Keratinocyte (primary cell): ENCODE measurements around the gene MGLL. TPM values are rescaled to one million over a fixed set of nuclear protein-coding genes. Genes with fewer than 3 reads are reported as not detected.

Source experiments
- DNase-seq: peaks from one replicate; pipeline ENCODE4 v3.0.0-alpha.2; 2011; ENCODE audit warnings: low read depth, missing footprints, low spot score
- FAIRE-seq: peaks from 2 replicates; lab custom pipeline; 2011; peaks lifted over from hg19 to GRCh38; lab: Jason Lieb, UNC
- H2AFZ ChIP-seq: 2 replicates; pipeline ENCODE4 v1.6.0; 2012; ENCODE audit warnings: low read length, control low read depth, inconsistent platforms; ENCODE audit not compliant: control insufficient read depth
- H3K27ac ChIP-seq: 2 replicates; pipeline ENCODE4 v1.5.1; 2011; ENCODE audit warnings: low read length; ENCODE audit not compliant: control insufficient read depth, insufficient read depth
- H3K27me3 ChIP-seq: 3 replicates; pipeline ENCODE4 v1.6.0; 2011; ENCODE audit warnings: low read length; ENCODE audit not compliant: control insufficient read depth, insufficient read depth; ENCODE audit errors: extremely low read depth
- H3K36me3 ChIP-seq, 2 experiments: 2 replicates in 1 of 2; 3 replicates in 1 of 2; pipeline ENCODE4 v1.5.1; 2011; ENCODE audit warnings: low read length in 2 of 2, mild to moderate bottlenecking in 1 of 2; ENCODE audit not compliant: control insufficient read depth in 2 of 2, insufficient read depth in 2 of 2; ENCODE audit errors: extremely low read depth in 1 of 2
- H3K4me1 ChIP-seq: 3 replicates; pipeline ENCODE4 v1.5.1; 2011; ENCODE audit warnings: low read length; ENCODE audit not compliant: control insufficient read depth, insufficient read depth; ENCODE audit errors: extremely low read depth
- H3K4me2 ChIP-seq: 3 replicates; pipeline ENCODE4 v1.6.0; 2011; ENCODE audit warnings: low read depth, low read length; ENCODE audit not compliant: control insufficient read depth, insufficient read depth; ENCODE audit errors: extremely low read depth
- H3K4me3 ChIP-seq, 3 experiments: fragments of 200-600 bp in 1 of 3; sonication (generic) in 1 of 3; 2 replicates in 2 of 3; 3 replicates in 1 of 3; pipeline ENCODE4 v1.5.1; 2011 to 2016; ENCODE audit warnings: low read length in 3 of 3, mild to moderate bottlenecking in 3 of 3, control low read depth in 2 of 3, inconsistent platforms in 1 of 3, low read depth in 1 of 3, mixed read lengths in 1 of 3, mixed run types in 1 of 3, moderate library complexity in 1 of 3; ENCODE audit not compliant: control insufficient read depth in 2 of 3, insufficient read depth in 2 of 3; ENCODE audit errors: extremely low read depth in 1 of 3
- H3K79me2 ChIP-seq: 2 replicates; pipeline ENCODE4 v1.6.0; 2012; ENCODE audit warnings: low read length; ENCODE audit not compliant: control insufficient read depth, insufficient read depth
- H3K9ac ChIP-seq: 3 replicates; pipeline ENCODE4 v1.6.0; 2011; ENCODE audit warnings: low read length; ENCODE audit not compliant: control insufficient read depth, insufficient read depth; ENCODE audit errors: extremely low read depth
- H3K9me1 ChIP-seq: 3 replicates; pipeline ENCODE4 v1.6.0; 2011; ENCODE audit warnings: low read length; ENCODE audit not compliant: control insufficient read depth, insufficient read depth; ENCODE audit errors: extremely low read depth
- H3K9me3 ChIP-seq: 2 replicates; pipeline ENCODE4 v1.5.1; 2012; ENCODE audit warnings: low read depth, low read length; ENCODE audit not compliant: control insufficient read depth
- H4K20me1 ChIP-seq: 3 replicates; pipeline ENCODE4 v1.6.0; 2011; ENCODE audit warnings: low read length; ENCODE audit not compliant: control insufficient read depth, insufficient read depth; ENCODE audit errors: extremely low read depth
- EZH2 ChIP-seq: IDR thresholded peaks from one replicate; pipeline ENCODE4 v1.6.1; 2012; ENCODE audit warnings: inconsistent platforms, mild to moderate bottlenecking, low read length, moderate library complexity
- dilution Hi-C: fragments of 300-500 bp; cut with MboI; formaldehyde crosslinking; loops from one replicate; pipeline ENCODE4 v1.7.0; 2020; ENCODE audit warnings: low sequenced_read_pairs; ENCODE audit not compliant: extremely low pct_ligation_motif_present
- polyA plus RNA-seq, 5 experiments: library from polyadenylated mRNA; depleted of rRNA in 3 of 5; stranded (reverse) in 3 of 5; stranded (forward) in 1 of 5; unstranded in 1 of 5; fragments of >200 nt; gene quantifications; 1 replicate in 1 of 5; 2 replicates in 3 of 5; 3 replicates in 1 of 5; pipeline versions ENCODE4 v1.2.1 to v1.2.3, GENCODE V29; 2011 to 2012; ENCODE audit warnings: missing spikeins in 2 of 5, low read depth in 1 of 5, low replicate concordance in 1 of 5
- TF ChIP-seq, protein P1 (sequence below), 3 experiments: IDR thresholded peaks in 1 of 3; conservative IDR thresholded peaks in 1 of 3; optimal IDR thresholded peaks in 1 of 3; 2 replicates in 2 of 3; 3 replicates in 1 of 3; pipeline versions ENCODE3 to v1.5.1; 2011; ENCODE audit warnings: low read length in 3 of 3, mild to moderate bottlenecking in 3 of 3, moderate library complexity in 2 of 3, control low read depth in 1 of 3, inconsistent platforms in 1 of 3; ENCODE audit not compliant: insufficient read depth in 2 of 3; ENCODE audit errors: extremely low read depth in 1 of 3

MGLL gene
- polyA plus RNA-seq, 1 donor (not counting 4 experiments of a cell fraction or from before 2014, with no cell fraction given), result 17.8 TPM

DNA sequence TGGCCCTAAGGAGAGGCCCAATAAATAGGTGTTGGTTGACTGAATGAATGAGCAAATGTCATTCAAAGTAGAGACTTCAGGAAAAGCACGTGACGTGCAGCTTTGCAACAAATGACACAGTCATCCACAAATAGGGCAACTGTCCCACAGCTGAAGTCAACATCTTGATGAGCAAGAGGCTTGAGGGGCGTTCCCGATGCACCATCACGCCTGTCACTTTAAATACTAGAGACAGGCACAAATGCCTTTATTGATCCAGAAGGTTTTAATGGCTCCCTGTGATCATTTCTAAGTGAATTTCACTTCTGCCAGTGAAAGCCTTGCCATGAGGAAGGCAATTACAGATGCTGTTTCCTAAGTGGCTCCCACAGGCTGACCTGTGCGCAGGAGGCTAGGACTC, 105.9 kb downstream of the MGLL start:
- Histone ChIP-seq H3K27ac (no peak overlapping the region), H3K9ac (no peak overlapping the region), H3K4me3 (no peak overlapping the region), H3K79me2 (no peaks in the 10 kb centered on the region), H3K4me1 (no peaks in the 10 kb centered on the region), H3K36me3 (peaks cover 0 to 5% of the 10 kb centered on the region in 2 experiments), H3K27me3 (no peaks in the 10 kb centered on the region), H2AFZ (no peak overlapping the region), H3K9me3 (no peaks in the 10 kb centered on the region), H4K20me1 (no peaks in the 10 kb centered on the region), H3K4me2 (no peak overlapping the region), H3K9me1 (no peaks in the 10 kb centered on the region)
- FAIRE-seq (no peak), DNase-seq (no peak)
- dilution Hi-C loops, result no loop called here
- no peak for TF ChIP-seq EZH2
- TF ChIP-seq, protein P1, sequence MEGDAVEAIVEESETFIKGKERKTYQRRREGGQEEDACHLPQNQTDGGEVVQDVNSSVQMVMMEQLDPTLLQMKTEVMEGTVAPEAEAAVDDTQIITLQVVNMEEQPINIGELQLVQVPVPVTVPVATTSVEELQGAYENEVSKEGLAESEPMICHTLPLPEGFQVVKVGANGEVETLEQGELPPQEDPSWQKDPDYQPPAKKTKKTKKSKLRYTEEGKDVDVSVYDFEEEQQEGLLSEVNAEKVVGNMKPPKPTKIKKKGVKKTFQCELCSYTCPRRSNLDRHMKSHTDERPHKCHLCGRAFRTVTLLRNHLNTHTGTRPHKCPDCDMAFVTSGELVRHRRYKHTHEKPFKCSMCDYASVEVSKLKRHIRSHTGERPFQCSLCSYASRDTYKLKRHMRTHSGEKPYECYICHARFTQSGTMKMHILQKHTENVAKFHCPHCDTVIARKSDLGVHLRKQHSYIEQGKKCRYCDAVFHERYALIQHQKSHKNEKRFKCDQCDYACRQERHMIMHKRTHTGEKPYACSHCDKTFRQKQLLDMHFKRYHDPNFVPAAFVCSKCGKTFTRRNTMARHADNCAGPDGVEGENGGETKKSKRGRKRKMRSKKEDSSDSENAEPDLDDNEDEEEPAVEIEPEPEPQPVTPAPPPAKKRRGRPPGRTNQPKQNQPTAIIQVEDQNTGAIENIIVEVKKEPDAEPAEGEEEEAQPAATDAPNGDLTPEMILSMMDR (optimal IDR thresholded peaks at IDR 0.05 in 1 of 3, IDR thresholded peaks at IDR 0.05 in 1 of 3, conservative IDR thresholded peaks at IDR 0.05 in 1 of 3; ENCODE audit: extremely low read depth in 1 of 3, insufficient read depth in 2 of 3, low read length in 3 of 3), result no peak

DNA sequence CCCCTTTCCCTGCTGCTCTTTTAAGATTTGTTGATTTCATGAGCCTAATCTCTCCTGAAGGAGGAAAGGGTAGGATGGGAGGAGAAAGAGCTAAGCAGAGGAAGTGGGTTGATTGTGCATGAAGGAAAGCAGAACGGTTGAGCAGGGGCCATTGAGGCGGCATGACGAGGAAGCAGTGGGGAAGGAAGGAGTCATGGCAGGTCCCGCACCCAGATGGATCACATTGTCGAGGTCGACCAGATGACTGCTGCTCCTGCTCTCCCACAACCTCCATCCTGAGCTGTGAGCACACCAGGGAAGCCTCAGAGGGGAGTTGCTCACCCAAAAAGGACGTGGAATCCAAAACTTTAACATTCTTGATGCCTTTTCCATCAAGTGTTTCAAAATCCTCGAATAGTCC, 106.8 kb downstream of the MGLL start:
- no peak for DNase-seq
- FAIRE-seq, result no peak
- no peaks in the 10 kb centered on the region for H3K9me3 ChIP-seq
- H3K4me3 ChIP-seq, result no peak overlapping the region
- no peak overlapping the region for H2AFZ ChIP-seq
- dilution Hi-C loops, result no loop called here
- no peak overlapping the region for H3K27ac ChIP-seq
- H3K9me1 ChIP-seq, result no peaks in the 10 kb centered on the region
- peaks cover 0 to 5% of the 10 kb centered on the region in 2 experiments for H3K36me3 ChIP-seq
- no peak overlapping the region for H3K4me2 ChIP-seq
- H3K79me2 ChIP-seq, result no peaks in the 10 kb centered on the region
- no peaks in the 10 kb centered on the region for H3K27me3 ChIP-seq
- H3K9ac ChIP-seq, result no peak overlapping the region
- H3K4me1 ChIP-seq, result peaks cover 7% of the 10 kb centered on the region
- no peaks in the 10 kb centered on the region for H4K20me1 ChIP-seq
- TF ChIP-seq, protein P1 (optimal IDR thresholded peaks at IDR 0.05 in 1 of 3, IDR thresholded peaks at IDR 0.05 in 1 of 3, conservative IDR thresholded peaks at IDR 0.05 in 1 of 3; ENCODE audit: extremely low read depth in 1 of 3, insufficient read depth in 2 of 3, low read length in 3 of 3), result no peak
- TF ChIP-seq EZH2, result no peak
